Astrocyte (in vitro differentiated cells and primary cell): ENCODE measurements around the gene MACIR. TPM values are rescaled to one million over a fixed set of nuclear protein-coding genes. Genes with fewer than 3 reads are reported as not detected.

Experiments
- DNase-seq: peaks from one replicate; pipeline ENCODE4 v3.0.0-alpha.2; 2010; ENCODE audit warnings: low read depth
- FAIRE-seq: peaks from 2 replicates; lab custom pipeline; 2011; peaks lifted over from hg19 to GRCh38; lab: Jason Lieb, UNC
- H2AFZ ChIP-seq: 2 replicates; pipeline ENCODE4 v1.6.0; 2012; ENCODE audit warnings: low read depth, low read length, inconsistent platforms
- H3K27ac ChIP-seq: 2 replicates; pipeline ENCODE4 v1.5.1; 2011; ENCODE audit warnings: low read depth, low read length, inconsistent platforms
- H3K27me3 ChIP-seq: 2 replicates; pipeline ENCODE4 v1.6.0; 2011; ENCODE audit warnings: low read length, inconsistent platforms; ENCODE audit not compliant: insufficient read depth
- H3K36me3 ChIP-seq: 2 replicates; pipeline ENCODE4 v1.5.1; 2011; ENCODE audit warnings: low read length, inconsistent platforms; ENCODE audit not compliant: insufficient read depth
- H3K4me1 ChIP-seq: 2 replicates; pipeline ENCODE4 v1.5.1; 2011; ENCODE audit warnings: low read length, inconsistent platforms; ENCODE audit not compliant: insufficient read depth
- H3K4me2 ChIP-seq: 2 replicates; pipeline ENCODE4 v1.6.0; 2012; ENCODE audit warnings: low read length, inconsistent platforms
- H3K4me3 ChIP-seq: 2 replicates; pipeline ENCODE4 v1.5.1; 2011; ENCODE audit warnings: low read depth, mild to moderate bottlenecking, low read length, inconsistent platforms; ENCODE audit not compliant: insufficient read depth
- H3K79me2 ChIP-seq: 2 replicates; pipeline ENCODE4 v1.6.0; 2012; ENCODE audit warnings: mild to moderate bottlenecking, low read length, inconsistent platforms; ENCODE audit not compliant: insufficient read depth
- H3K9ac ChIP-seq: 2 replicates; pipeline ENCODE4 v1.6.0; 2012; ENCODE audit warnings: mild to moderate bottlenecking, low read length, inconsistent platforms
- H3K9me3 ChIP-seq: 2 replicates; pipeline ENCODE4 v1.5.1; 2012; ENCODE audit warnings: low read depth, mild to moderate bottlenecking, low read length, inconsistent platforms; ENCODE audit not compliant: insufficient read depth
- H4K20me1 ChIP-seq: 2 replicates; pipeline ENCODE4 v1.6.0; 2012; ENCODE audit warnings: low read length, inconsistent platforms; ENCODE audit not compliant: insufficient read depth
- H3K27ac Mint-ChIP-seq: one replicate; pipeline ENCODE4 v1.8.0; 2021; ENCODE audit warnings: mild to moderate bottlenecking, mixed read lengths; ENCODE audit not compliant: unreplicated experiment
- H3K27me3 Mint-ChIP-seq: one replicate; pipeline ENCODE4 v1.8.0; 2021; ENCODE audit warnings: low read depth, mixed read lengths; ENCODE audit not compliant: unreplicated experiment
- H3K36me3 Mint-ChIP-seq: one replicate; pipeline ENCODE4 v1.8.0; 2021; ENCODE audit warnings: low read depth, mixed read lengths; ENCODE audit not compliant: unreplicated experiment
- H3K4me1 Mint-ChIP-seq: one replicate; pipeline ENCODE4 v1.8.0; 2021; ENCODE audit warnings: low read depth, mixed read lengths; ENCODE audit not compliant: unreplicated experiment
- H3K4me3 Mint-ChIP-seq: one replicate; pipeline ENCODE4 v1.8.0; 2021; ENCODE audit warnings: mild to moderate bottlenecking, moderate library complexity, mixed read lengths; ENCODE audit not compliant: unreplicated experiment
- H3K9me3 Mint-ChIP-seq: one replicate; pipeline ENCODE4 v1.8.0; 2021; ENCODE audit warnings: mild to moderate bottlenecking, mixed read lengths; ENCODE audit not compliant: unreplicated experiment
- CTCF ChIP-seq: IDR thresholded peaks from 2 replicates; pipeline ENCODE4 v1.5.1; 2011; ENCODE audit warnings: low read depth, mild to moderate bottlenecking, inconsistent platforms, low read length, moderate library complexity; ENCODE audit not compliant: insufficient read depth
- EZH2 ChIP-seq: IDR thresholded peaks from 2 replicates; pipeline ENCODE4 v1.6.1; 2012; ENCODE audit warnings: mild to moderate bottlenecking, low read length, inconsistent platforms; ENCODE audit not compliant: insufficient read depth
- total RNA-seq: library from RNA; stranded (reverse); gene quantifications from 2 replicates; pipeline ENCODE4 v1.2.1, GENCODE V29; 2021

Gene MACIR
- total RNA-seq, 1 donor from 2014 or later, result 27.1 TPM

GRCh38 chr5:103286622-103287021 is 28.1 kb downstream of the MACIR start:
- Mint-ChIP-seq H3K27me3 (no peaks in the 10 kb centered on the region), H3K4me1 (no peaks in the 10 kb centered on the region), H3K4me3 (no peak overlapping the region), H3K9me3 (no peaks in the 10 kb centered on the region), H3K36me3 (no peaks in the 10 kb centered on the region), H3K27ac (no peak overlapping the region)
- H2AFZ ChIP-seq, result no peak overlapping the region
- DNase-seq, result no peak
- no peaks in the 10 kb centered on the region for H3K27me3 ChIP-seq
- FAIRE-seq, result no peak
- no peaks in the 10 kb centered on the region for H3K9me3 ChIP-seq
- H3K4me3 ChIP-seq, result no peak overlapping the region
- H3K36me3 ChIP-seq, result no peaks in the 10 kb centered on the region
- H3K4me1 ChIP-seq, result no peaks in the 10 kb centered on the region
- H3K27ac ChIP-seq, result no peak overlapping the region
- TF ChIP-seq EZH2 (no peak), CTCF (no peak)
- H3K9ac ChIP-seq, result no peak overlapping the region
- no peak overlapping the region for H3K4me2 ChIP-seq
- no peaks in the 10 kb centered on the region for H4K20me1 ChIP-seq
- H3K79me2 ChIP-seq, result no peaks in the 10 kb centered on the region

GRCh38 chr5:103289024-103289423 is 30.5 kb downstream of the MACIR start:
- Mint-ChIP-seq H3K27ac (no peak overlapping the region), H3K4me1 (no peaks in the 10 kb centered on the region), H3K9me3 (no peaks in the 10 kb centered on the region), H3K4me3 (no peak overlapping the region), H3K36me3 (no peaks in the 10 kb centered on the region), H3K27me3 (no peaks in the 10 kb centered on the region)
- H3K4me1 ChIP-seq, result no peaks in the 10 kb centered on the region
- DNase-seq (no peak), FAIRE-seq (no peak)
- H2AFZ ChIP-seq, result no peak overlapping the region
- H4K20me1 ChIP-seq, result no peaks in the 10 kb centered on the region
- no peaks in the 10 kb centered on the region for H3K79me2 ChIP-seq
- no peaks in the 10 kb centered on the region for H3K9me3 ChIP-seq
- H3K9ac ChIP-seq, result no peak overlapping the region
- H3K27me3 ChIP-seq, result no peaks in the 10 kb centered on the region
- no peak overlapping the region for H3K4me2 ChIP-seq
- no peak overlapping the region for H3K4me3 ChIP-seq
- TF ChIP-seq EZH2 (no peak), CTCF (no peak)
- no peak overlapping the region for H3K27ac ChIP-seq
- H3K36me3 ChIP-seq, result no peaks in the 10 kb centered on the region

DNA sequence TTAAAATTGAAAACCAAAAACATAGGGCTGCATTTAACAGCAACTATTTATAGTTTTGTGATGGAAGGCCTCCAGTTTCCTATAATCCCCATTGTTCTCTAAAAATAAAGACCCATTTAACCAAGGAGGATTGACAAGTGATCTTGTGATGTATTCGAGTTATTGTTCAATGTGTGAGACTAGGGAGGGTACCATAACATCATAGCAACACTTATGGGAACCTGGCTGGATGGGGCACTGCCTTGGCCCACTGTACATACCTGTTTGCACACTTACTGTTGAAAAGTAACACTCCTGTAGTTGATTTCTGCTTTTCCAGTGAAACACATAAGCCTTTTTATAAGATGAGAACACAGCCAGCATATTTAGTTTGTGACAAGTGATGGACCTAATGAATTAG is 32.3 kb downstream of the MACIR start:
- H3K27ac Mint-ChIP-seq, result no peak overlapping the region
- H3K4me1 Mint-ChIP-seq, result no peaks in the 10 kb centered on the region
- Histone ChIP-seq H3K4me2 (no peak overlapping the region), H3K79me2 (no peaks in the 10 kb centered on the region), H3K36me3 (no peaks in the 10 kb centered on the region), H3K9ac (no peak overlapping the region), H2AFZ (no peak overlapping the region), H4K20me1 (no peaks in the 10 kb centered on the region), H3K27me3 (no peaks in the 10 kb centered on the region), H3K9me3 (no peaks in the 10 kb centered on the region), H3K4me1 (no peaks in the 10 kb centered on the region), H3K4me3 (no peak overlapping the region), H3K27ac (no peak overlapping the region)
- no peak for FAIRE-seq
- TF ChIP-seq EZH2 (no peak), CTCF (no peak)
- no peak overlapping the region for H3K4me3 Mint-ChIP-seq
- DNase-seq, result no peak
- H3K9me3 Mint-ChIP-seq, result no peaks in the 10 kb centered on the region
- no peaks in the 10 kb centered on the region for H3K36me3 Mint-ChIP-seq
- no peaks in the 10 kb centered on the region for H3K27me3 Mint-ChIP-seq
